Lower leg skin (tissue), 3 donors: ENCODE results near the gene TCERG1L.

Experiments used
- POLR2A ChIP-seq, 2 donors: fragments of 450-650 bp; IDR thresholded peaks; one replicate each; pipeline ENCODE4 v1.6.1; 2016 to 2017; ENCODE audit warnings: antibody characterized with exemption in 2 of 2, mild to moderate bottlenecking in 1 of 2, moderate library complexity in 1 of 2
- TF ChIP-seq, protein P1 (sequence below), 3 donors: fragments of 450-650 bp; IDR thresholded peaks; one replicate each; pipeline ENCODE4 v1.5.1; 2016; ENCODE audit warnings: antibody characterized with exemption in 3 of 3, mild to moderate bottlenecking in 3 of 3, moderate library complexity in 2 of 3

DNA sequence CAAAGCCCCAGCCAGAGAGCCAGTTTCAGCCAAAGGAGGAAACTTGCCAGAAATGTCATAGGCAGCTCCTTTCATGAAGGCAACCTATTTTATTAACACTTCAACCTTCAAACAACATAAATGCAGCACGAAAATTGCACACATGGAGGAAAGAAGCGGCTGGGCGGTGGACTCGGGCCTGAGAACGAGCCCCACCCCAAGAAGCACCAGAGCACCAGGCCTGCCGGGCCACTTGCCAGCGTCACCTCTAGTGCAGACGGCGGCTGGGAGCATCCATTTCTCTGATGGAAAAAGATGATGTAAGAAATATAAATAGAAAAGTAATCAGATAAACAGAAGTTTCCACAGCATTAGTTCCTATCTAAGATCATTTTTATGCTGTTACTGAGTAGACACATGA lies 100.0 kb downstream of the TCERG1L start:
- no peak for TF ChIP-seq POLR2A (IDR thresholded peaks at IDR 0.05)
- TF ChIP-seq, protein P1, sequence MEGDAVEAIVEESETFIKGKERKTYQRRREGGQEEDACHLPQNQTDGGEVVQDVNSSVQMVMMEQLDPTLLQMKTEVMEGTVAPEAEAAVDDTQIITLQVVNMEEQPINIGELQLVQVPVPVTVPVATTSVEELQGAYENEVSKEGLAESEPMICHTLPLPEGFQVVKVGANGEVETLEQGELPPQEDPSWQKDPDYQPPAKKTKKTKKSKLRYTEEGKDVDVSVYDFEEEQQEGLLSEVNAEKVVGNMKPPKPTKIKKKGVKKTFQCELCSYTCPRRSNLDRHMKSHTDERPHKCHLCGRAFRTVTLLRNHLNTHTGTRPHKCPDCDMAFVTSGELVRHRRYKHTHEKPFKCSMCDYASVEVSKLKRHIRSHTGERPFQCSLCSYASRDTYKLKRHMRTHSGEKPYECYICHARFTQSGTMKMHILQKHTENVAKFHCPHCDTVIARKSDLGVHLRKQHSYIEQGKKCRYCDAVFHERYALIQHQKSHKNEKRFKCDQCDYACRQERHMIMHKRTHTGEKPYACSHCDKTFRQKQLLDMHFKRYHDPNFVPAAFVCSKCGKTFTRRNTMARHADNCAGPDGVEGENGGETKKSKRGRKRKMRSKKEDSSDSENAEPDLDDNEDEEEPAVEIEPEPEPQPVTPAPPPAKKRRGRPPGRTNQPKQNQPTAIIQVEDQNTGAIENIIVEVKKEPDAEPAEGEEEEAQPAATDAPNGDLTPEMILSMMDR (IDR thresholded peaks at IDR 0.05) = no peak
